HEK293T (cell line): Measurements from ENCODE around the gene MAS1L.

Source experiments
- CTCF ChIA-PET: fragments of 350-600 bp; formaldehyde crosslinking; extraction: SDS; loops from one replicate; lab custom pipeline; 2021; ENCODE audit warnings: antibody characterized with exemption, inconsistent platforms; lab: Yijun Ruan, JAX
- POLR2A ChIA-PET: fragments of 350-600 bp; formaldehyde crosslinking; extraction: SDS; loops from one replicate; lab custom pipeline; 2020; ENCODE audit warnings: antibody characterized with exemption, inconsistent platforms; lab: Yijun Ruan, JAX
- DNase-seq: peaks from one replicate; pipeline ENCODE4 v3.0.0; 2012; ENCODE audit warnings: mixed read lengths; ENCODE audit errors: extremely low spot score
- ARNT ChIP-seq: fragments of 450-650 bp; IDR thresholded peaks from 2 replicates; pipeline ENCODE4 v1.6.1; 2017; ENCODE audit warnings: mild to moderate bottlenecking
- BHLHE40 ChIP-seq: fragments of 450-650 bp; IDR thresholded peaks from 2 replicates; pipeline ENCODE4 v1.6.1; 2016; ENCODE audit warnings: mild to moderate bottlenecking, moderate library complexity, borderline replicate concordance
- CTBP1 ChIP-seq: fragments of 450-650 bp; IDR thresholded peaks from 2 replicates; pipeline ENCODE4 v1.6.1; 2016; ENCODE audit warnings: borderline replicate concordance
- ELF4 ChIP-seq: fragments of 450-650 bp; IDR thresholded peaks from 2 replicates; pipeline ENCODE4 v1.6.1; 2017; ENCODE audit warnings: antibody characterized with exemption
- FOXA1 ChIP-seq: fragments of 450-650 bp; IDR thresholded peaks from 2 replicates; pipeline ENCODE4 v1.6.1; 2016; ENCODE audit warnings: mild to moderate bottlenecking
- FOXK2 ChIP-seq: fragments of 450-650 bp; IDR thresholded peaks from 2 replicates; pipeline ENCODE4 v1.6.1; 2016; ENCODE audit warnings: mild to moderate bottlenecking
- FOXM1 ChIP-seq: fragments of 450-650 bp; IDR thresholded peaks from 2 replicates; pipeline ENCODE4 v1.6.1; 2017; ENCODE audit warnings: mild to moderate bottlenecking, borderline replicate concordance
- HDGF ChIP-seq: fragments of 450-650 bp; IDR thresholded peaks from 2 replicates; pipeline ENCODE4 v1.6.1; 2017; ENCODE audit warnings: antibody characterized with exemption, borderline replicate concordance
- L3MBTL2 ChIP-seq: fragments of 450-650 bp; conservative IDR thresholded peaks from 2 replicates; pipeline ENCODE4 v1.6.1; 2016; ENCODE audit warnings: mild to moderate bottlenecking
- LEF1 ChIP-seq: fragments of 450-650 bp; IDR thresholded peaks from 2 replicates; pipeline ENCODE4 v1.6.1; 2017; ENCODE audit warnings: mild to moderate bottlenecking, borderline replicate concordance
- NFRKB ChIP-seq: fragments of 450-650 bp; IDR thresholded peaks from 2 replicates; pipeline ENCODE4 v1.6.1; 2016; ENCODE audit warnings: mild to moderate bottlenecking, moderate library complexity
- PKNOX1 ChIP-seq: fragments of 450-650 bp; IDR thresholded peaks from 2 replicates; pipeline ENCODE4 v1.6.1; 2016
- SP1 ChIP-seq: fragments of 450-650 bp; IDR thresholded peaks from 2 replicates; pipeline ENCODE4 v1.6.1; 2017
- SUZ12 ChIP-seq: fragments of 450-650 bp; IDR thresholded peaks from 2 replicates; pipeline ENCODE4 v1.6.1; 2016; ENCODE audit warnings: mild to moderate bottlenecking
- TARDBP ChIP-seq: fragments of 450-650 bp; IDR thresholded peaks from 2 replicates; pipeline ENCODE4 v1.6.1; 2016
- ZNF384 ChIP-seq: fragments of 450-650 bp; IDR thresholded peaks from 2 replicates; pipeline ENCODE4 v1.6.1; 2016

MAS1L gene

GRCh38 chr6:29488874-29489273 is 1.1 kb upstream of the MAS1L start:
- POLR2A ChIA-PET, result no interaction called here
- CTCF ChIA-PET, result no interaction called here
- TF ChIP-seq NFRKB, result no peak
- no peak for TF ChIP-seq FOXK2
- TF ChIP-seq HDGF, result no peak
- no peak for TF ChIP-seq TARDBP
- no peak for TF ChIP-seq ELF4
- TF ChIP-seq SP1, result no peak
- no peak for TF ChIP-seq FOXM1
- TF ChIP-seq ZNF384, result no peak
- TF ChIP-seq SUZ12, result no peak
- no peak for TF ChIP-seq FOXA1
- no peak for TF ChIP-seq LEF1
- no peak for TF ChIP-seq CTBP1
- no peak for TF ChIP-seq ARNT
- TF ChIP-seq PKNOX1, result no peak
- DNase-seq, result no peak

- ChIA-PET POLR2A (no interaction called here), CTCF (no interaction called here)
Measured at GRCh38 chr6:29487131-29487530, 625 bp downstream of the MAS1L start.

GRCh38 chr6:29486577-29486976 is 1.2 kb downstream of the MAS1L start:
- no peak for TF ChIP-seq NFRKB
- no peak for TF ChIP-seq FOXK2
- no peak for TF ChIP-seq ARNT
- TF ChIP-seq SUZ12, result no peak
- no peak for TF ChIP-seq BHLHE40
- no peak for TF ChIP-seq CTBP1
- TF ChIP-seq SP1, result no peak
- TF ChIP-seq ELF4, result no peak
- no peak for TF ChIP-seq TARDBP
- no peak for TF ChIP-seq LEF1
- no peak for TF ChIP-seq PKNOX1
- POLR2A ChIA-PET, result no interaction called here
- no peak for DNase-seq
- CTCF ChIA-PET, result no interaction called here

More at GRCh38 chr6:29487131-29487530, 625 bp downstream of the MAS1L start:
- no peak for DNase-seq
- TF ChIP-seq TARDBP (no peak), FOXM1 (no peak), PKNOX1 (no peak), L3MBTL2 (no peak), SUZ12 (no peak)

- TF ChIP-seq SP1 (no peak), LEF1 (no peak), FOXK2 (no peak), ARNT (no peak), ZNF384 (no peak), TARDBP (no peak)
- CTCF ChIA-PET, result interaction anchor here (0.6 kb wide), 1 partner anchor 133 kb away, joined by 4 read pairs; no protein-coding TSS in a partner anchor
Measured at GRCh38 chr6:29483735-29484134, 4.0 kb downstream of the MAS1L start.

GRCh38 chr6:29483186-29483585 is 4.6 kb downstream of the MAS1L start:
- no peak for TF ChIP-seq LEF1
- TF ChIP-seq FOXA1, result no peak
- no peak for TF ChIP-seq BHLHE40
- no peak for TF ChIP-seq TARDBP
- TF ChIP-seq SUZ12, result no peak
- no peak for TF ChIP-seq FOXM1
- no peak for TF ChIP-seq SP1
- no peak for TF ChIP-seq ZNF384
- TF ChIP-seq FOXK2, result no peak
- TF ChIP-seq L3MBTL2, result no peak
- no peak for TF ChIP-seq HDGF
- TF ChIP-seq PKNOX1, result no peak
- TF ChIP-seq ELF4, result no peak
- no peak for TF ChIP-seq NFRKB
- TF ChIP-seq CTBP1, result no peak
- TF ChIP-seq ARNT, result no peak
- ChIA-PET POLR2A (no interaction called here), CTCF (interaction anchor here (0.6 to 0.7 kb wide), 2 partner anchors 181 to 1124 kb away, joined by 3 to 5 read pairs; partner anchors contain the start of gene OR14J1)
- DNase-seq, result no peak

More at GRCh38 chr6:29483735-29484134, 4.0 kb downstream of the MAS1L start:
- POLR2A ChIA-PET, result no interaction called here
- no peak for DNase-seq

GRCh38 chr6:29479560-29479959 is 8.2 kb downstream of the MAS1L start:
- no peak for TF ChIP-seq FOXK2
- no peak for TF ChIP-seq LEF1
- TF ChIP-seq HDGF, result no peak
- TF ChIP-seq NFRKB, result no peak
- TF ChIP-seq TARDBP, result no peak
- TF ChIP-seq CTBP1, result no peak
- TF ChIP-seq SP1, result no peak
- TF ChIP-seq SUZ12, result no peak
- TF ChIP-seq FOXM1, result no peak
- TF ChIP-seq ZNF384, result no peak
- no peak for DNase-seq
- ChIA-PET POLR2A (no interaction called here), CTCF (no interaction called here)
